ENCODE data around the gene RWDD1.

Gene RWDD1

DNA sequence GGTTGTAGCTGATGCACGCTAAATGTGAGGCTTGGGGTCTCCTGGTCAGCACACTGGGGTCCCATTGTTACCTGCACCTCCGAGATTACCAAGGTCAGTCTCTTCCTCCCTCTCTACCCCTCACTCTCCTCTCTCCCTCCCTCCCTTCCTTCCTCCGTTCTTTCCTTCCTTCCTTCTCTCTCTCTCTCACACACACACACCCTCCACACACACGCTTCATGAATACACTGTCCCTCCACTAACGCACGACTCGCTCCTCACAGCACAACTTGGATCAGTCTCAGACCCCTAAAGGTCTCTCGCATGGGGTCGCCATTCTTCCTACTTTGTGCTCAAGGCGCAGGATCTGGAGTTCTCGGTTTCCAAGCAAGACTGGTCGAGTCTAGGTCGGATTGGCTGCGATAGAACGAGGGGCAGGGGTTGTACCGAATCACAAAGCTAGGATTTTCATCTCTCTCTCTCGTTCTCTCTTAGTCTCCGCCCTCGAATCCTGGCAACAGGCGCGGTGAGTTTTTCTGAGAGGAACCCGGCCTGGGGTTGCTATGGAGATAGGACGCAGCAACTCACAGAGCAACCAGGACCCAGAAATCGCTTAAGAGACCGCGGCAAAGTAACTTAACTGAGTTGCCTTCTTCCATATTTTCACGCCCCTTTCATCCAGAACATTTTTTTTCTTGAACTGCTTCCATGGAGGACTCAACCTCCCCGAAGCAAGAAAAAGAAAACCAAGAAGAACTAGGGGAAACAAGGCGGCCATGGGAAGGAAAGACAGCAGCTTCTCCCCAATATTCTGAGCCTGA lies 44.8 kb downstream of the RWDD1 start, which contains the start of gene RSPH4A:
RSPH4A (plus strand) TSS at position 543 of the 800 bp plus-strand sequence; CDS start at position 688, 145 bp downstream.
- DNase-seq, result peak; percentile 36

DNA sequence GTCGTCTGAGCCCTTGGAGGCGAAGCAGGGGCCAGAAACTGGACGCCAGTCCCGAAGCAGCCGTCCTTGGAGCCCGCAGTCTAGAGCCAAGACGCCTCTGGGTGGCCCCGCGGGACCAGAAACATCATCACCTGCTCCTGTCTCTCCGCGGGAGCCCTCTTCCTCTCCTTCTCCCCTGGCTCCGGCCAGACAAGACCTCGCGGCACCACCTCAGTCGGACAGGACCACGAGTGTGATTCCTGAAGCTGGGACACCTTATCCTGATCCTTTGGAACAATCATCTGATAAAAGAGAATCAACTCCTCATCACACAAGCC lies 45.4 kb downstream of the RWDD1 start:
- no peak for DNase-seq

DNA sequence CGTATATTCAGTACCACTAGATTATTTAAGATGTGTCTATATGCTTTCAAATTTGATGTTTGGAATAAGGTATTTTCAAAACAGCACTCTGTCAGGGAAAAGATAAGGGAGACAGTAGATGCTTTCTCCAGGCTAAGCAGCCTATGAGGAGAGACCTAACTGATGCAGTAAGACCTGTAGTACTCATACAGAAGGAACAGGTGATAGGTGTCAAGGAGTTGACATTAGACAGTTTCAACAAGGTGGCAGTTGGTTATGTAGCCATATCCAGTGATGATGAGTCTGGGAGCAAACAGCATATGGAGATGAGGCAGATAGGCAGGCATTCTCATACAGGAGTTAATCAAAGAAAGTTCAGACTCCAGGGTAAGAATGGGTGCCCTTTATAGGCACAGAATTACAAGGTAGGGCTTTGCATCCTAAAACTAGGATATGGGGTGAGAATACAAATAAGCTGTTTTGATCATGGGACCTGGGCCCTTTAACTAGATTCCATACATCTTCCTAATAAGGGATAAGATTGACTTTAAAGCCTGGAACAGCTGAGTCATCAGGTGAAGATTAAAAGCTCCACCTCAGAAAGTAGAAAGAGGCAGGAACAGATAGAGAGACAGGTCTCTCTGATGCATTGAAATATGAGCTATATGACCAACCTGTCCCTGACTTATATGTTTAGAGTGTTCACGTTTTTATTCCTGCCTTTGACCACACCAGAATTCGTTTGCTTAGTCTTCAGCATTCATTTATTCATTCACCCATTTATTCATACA lies 52.9 kb downstream of the RWDD1 start:
- DNase-seq, result no peak

DNA sequence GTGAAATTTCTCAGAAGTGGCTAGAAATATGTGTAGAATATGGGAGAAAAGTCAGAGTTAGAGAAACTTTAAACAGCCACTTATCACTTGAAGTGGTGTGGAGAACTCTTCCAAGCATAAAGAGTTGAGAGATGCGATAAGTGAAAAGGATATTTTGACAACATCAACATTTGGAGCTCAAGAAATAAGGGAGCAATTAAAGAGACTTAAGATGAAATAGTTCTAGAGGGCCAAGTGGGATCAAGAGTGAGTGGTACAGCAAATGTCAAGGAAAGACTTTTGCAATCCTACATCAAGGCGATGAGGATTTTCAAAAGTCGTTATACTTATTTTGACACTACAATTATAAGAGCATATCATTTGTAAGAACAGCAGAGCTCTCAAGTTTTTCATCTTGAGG lies 54.6 kb downstream of the RWDD1 start:
- DNase-seq, result no peak

DNA sequence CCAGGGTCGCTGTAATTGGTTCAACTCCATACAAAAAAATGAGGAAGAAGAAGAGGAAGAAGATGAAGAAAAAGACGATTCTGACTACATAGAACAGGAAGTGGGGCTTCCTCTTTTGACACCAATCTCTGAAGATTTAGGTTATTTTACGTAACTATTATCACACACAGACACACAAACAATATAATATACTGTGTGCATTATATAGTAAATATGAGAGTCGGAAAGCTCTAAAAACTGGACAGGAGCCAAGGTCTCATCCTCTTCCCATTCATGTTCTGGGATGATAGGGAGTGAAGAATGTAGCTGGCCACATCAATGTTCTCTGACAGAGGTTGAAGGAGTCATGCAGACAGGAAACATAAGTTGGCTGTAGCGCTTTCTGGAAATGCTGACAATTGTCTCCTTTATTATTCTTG lies 58.3 kb downstream of the RWDD1 start:
- DNase-seq, result no peak

DNA sequence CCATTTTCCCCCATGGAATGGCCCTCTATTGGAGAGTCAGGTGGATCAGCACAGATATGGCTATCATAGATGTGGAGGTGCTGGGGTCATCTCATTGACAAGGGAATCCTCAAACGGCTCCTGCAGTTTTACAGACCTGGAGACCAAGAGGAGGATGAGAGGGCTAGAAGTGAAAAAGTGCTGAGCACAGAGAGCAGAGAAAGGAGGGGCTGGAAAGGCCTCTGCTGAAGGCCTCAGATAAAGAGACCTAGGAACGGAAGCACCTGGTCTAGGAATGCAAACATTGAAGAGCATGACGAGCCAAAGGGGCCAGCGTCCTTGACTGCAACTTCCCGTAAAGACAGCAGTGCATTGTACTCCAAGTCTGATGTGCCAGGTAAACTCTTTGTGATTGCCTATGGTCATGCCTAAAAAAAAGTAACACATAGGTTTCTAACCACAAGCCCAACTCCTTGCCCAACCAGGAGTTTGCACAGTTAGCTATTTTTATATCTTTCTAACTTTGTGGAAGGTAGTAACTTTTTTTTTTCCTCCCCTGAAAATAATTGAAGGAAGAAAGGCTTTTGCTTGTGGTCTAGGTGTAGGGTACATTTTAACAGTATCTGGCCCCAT lies 60.2 kb downstream of the RWDD1 start:
- no peak for DNase-seq

DNA sequence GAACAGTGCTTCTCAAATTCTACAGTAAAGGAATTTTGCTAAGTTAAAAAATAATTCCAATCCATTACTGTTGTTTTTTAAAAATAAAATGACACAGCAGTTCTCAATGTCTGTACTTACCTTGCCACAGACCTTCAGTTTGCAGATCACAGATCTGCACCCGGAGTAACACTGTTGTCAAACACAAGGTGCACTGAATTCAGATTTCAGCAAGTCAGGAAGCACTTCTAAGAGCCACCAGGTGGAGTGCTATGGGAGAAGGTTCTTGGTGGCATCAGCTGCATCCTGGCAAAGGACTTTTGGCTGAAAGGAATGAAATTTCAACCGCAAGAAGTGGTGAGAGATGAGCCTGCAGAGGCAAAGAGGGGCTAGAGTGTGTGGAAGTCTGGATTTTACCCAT lies 62.4 kb downstream of the RWDD1 start:
- DNase-seq, result no peak
